Fibroblast of the conjunctiva (primary cell): ENCODE measurements around the gene PUM2.
A peak's percentile ranks its signal among the peaks of the same experiment; 100 is the strongest.
"Not testable (repeated sequence)": the region's sequence is repeated elsewhere in the genome, so short reads cannot be mapped to it uniquely, and the experiment has no call there.

Source experiments
- DNase-seq: peaks from one replicate; pipeline ENCODE4 v3.0.0-alpha.2; 2010; ENCODE audit warnings: low read depth

The PUM2 gene, protein sequence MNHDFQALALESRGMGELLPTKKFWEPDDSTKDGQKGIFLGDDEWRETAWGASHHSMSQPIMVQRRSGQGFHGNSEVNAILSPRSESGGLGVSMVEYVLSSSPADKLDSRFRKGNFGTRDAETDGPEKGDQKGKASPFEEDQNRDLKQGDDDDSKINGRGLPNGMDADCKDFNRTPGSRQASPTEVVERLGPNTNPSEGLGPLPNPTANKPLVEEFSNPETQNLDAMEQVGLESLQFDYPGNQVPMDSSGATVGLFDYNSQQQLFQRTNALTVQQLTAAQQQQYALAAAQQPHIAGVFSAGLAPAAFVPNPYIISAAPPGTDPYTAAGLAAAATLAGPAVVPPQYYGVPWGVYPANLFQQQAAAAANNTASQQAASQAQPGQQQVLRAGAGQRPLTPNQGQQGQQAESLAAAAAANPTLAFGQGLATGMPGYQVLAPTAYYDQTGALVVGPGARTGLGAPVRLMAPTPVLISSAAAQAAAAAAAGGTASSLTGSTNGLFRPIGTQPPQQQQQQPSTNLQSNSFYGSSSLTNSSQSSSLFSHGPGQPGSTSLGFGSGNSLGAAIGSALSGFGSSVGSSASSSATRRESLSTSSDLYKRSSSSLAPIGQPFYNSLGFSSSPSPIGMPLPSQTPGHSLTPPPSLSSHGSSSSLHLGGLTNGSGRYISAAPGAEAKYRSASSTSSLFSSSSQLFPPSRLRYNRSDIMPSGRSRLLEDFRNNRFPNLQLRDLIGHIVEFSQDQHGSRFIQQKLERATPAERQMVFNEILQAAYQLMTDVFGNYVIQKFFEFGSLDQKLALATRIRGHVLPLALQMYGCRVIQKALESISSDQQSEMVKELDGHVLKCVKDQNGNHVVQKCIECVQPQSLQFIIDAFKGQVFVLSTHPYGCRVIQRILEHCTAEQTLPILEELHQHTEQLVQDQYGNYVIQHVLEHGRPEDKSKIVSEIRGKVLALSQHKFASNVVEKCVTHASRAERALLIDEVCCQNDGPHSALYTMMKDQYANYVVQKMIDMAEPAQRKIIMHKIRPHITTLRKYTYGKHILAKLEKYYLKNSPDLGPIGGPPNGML

DNA sequence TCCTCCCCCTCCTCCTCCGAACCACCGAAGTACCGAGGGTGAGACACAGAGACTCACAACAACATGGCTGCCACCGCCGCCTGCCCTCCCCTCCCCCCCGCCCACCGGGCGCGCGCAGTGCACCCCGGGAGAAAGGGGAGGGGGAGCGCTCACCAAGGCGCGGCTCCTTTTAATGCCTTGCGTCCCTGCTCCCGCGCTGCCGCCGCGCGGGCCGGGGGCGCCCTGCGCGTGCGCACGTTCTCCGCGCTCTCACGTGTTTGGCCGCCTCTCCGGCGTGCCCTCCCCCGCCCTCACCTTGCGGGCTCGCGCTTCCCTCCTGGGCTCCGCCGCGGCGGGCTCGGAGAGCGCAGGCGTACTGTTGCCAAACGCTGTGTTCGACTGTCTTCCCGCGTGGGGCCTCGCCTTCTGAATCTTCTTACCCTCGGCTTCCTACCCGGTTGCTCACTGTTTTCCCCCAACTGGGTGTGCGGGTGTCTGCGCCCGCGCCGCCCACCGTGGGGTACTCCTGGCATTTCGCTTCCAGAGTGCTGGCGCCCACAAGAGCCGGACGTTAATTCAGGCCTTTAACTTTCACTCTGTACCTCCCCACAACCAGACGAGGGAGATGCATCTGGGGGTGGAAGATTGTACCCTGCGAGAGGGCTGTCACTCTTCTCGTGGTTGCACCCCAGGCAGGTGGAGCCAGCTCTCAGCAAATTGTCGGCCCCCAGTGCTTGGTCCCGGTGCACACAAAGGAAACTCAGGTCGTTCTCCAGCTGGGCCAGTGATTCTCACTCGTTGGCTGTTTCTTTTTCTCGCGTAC lies at the start of gene PUM2:
Gene PUM2 (minus strand): TSS at position 92 of the 802 bp plus-strand sequence. CDS start 23,484 bp downstream, outside the sequence.
- DNase-seq = peak; percentile 93

DNA sequence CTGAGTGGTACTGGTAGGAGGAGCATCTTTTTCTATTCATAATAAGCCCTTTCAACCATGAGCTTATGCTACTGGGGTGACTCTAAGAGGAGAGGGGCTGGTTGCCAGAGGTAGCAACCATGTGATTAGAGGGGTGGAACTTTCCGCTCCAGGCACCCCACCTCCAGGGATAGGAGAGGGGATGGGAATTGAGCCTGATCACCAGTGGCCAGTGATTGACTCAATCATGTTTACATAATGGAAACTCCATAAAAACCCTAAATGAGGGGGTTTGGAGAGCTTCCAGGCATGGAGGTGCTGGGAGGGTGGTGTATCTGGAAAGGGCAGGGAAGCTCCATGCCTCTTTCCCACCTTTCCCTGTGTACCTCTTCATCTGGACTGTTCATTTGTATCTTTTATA lies 49.7 kb upstream of the PUM2 start:
- DNase-seq = no peak

DNA sequence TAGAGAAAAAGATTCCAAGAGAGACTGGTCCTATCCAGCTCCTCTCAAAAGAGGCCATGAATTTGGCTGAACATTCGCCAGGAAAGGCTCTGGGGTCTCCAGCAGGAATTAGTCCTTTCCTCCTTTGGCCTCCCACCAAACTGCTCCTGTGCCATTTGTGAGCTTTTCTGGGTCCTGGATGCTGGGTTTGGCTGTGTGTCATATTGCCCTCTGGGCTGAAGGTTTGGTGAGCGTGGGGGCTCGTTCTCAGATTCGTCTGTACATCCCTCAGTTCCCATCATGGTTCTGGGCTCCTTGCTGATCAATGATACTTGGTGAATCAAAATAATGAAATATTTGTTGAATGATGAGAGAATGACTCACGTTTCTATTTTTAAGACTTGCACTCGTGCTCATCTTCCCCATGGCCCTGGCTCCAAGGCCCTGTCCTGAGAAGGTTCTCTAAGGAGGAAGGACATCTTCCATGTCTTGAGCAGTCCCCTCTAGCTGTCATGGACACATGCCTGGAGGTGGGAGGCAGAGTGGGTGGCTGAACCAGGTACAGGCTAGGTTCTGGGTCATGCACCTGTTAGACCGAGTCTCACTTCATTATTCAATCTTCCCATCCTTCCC lies 48.4 kb upstream of the PUM2 start:
- no peak for DNase-seq

DNA sequence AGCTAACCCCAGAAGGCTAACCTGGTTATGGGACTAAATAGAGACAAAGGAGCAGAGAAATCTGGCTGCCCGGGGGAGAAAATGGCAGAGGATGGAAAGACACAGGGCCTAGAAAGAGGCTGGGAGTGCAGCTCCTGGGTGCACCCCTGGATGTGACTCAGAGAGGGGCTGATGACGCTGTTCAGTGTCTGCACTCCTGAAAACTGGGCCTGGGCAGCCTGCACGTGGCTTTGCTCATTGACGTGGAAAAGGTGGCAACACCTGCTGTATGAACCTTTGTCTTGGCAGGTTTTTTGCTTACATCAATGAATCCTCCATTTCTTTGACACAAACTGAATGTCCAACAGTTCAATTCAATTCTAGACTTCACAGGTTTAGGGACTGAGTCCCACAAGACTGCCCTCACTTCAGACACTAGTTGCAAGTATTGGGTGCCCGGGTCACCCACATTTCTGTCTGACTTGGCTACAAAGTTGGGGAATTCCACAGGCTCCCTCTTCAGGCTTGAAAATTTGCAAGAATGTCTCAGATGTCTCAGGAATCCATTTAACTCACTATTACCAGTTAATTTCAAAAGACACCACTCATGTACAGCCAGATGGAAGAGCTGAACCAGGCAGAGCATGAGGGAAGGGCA lies 47.3 kb upstream of the PUM2 start:
- DNase-seq = no peak

DNA sequence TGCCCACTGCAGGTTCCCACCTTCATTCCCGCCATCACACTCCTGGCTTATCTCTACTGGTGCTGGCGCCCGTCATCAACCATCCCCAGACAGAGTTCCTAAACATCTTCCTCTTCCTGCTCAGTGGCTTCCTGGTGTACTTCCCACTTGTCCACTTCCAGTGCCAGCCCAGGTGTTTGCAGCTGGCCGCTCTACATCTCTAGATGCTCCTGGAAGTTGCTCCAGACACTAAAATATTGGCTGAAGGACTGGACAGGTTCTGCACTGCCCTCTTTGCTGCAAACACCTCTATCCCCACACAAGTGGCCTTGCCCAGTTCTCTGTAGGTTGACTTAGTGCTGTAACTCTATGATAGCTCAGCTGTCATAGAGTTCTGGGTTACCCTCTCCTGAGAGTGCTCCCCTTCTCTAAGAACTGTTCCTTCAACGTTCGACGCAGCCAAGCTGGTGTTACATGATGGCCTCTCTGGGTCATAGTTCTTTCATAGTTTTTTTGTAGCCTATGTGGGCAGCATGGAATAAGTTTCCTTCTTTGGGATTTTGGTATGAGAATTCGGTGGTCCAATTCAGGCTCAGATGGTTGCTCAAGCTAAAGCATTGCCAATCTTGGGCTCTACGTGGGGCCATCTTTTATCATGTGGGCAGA lies 45.8 kb upstream of the PUM2 start:
- DNase-seq = no peak

DNA sequence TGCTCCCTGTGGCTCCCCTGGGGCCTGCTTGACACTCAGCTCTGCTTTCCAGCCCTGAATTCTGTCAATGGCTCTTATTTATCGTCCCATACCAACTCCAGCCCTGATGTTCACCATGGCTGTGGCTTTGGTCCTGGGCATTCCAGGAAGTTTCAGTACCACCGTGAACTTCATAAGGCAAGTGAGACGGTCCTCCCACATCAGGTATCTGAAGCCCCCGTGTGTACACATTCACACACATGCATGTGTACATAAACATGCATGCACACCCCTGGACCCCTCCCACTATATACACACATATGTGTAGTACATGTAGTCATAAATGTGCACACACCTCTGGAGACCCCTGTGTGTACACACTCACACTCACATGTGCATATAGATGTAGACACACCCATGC lies 43.3 kb upstream of the PUM2 start:
- no peak for DNase-seq

DNA sequence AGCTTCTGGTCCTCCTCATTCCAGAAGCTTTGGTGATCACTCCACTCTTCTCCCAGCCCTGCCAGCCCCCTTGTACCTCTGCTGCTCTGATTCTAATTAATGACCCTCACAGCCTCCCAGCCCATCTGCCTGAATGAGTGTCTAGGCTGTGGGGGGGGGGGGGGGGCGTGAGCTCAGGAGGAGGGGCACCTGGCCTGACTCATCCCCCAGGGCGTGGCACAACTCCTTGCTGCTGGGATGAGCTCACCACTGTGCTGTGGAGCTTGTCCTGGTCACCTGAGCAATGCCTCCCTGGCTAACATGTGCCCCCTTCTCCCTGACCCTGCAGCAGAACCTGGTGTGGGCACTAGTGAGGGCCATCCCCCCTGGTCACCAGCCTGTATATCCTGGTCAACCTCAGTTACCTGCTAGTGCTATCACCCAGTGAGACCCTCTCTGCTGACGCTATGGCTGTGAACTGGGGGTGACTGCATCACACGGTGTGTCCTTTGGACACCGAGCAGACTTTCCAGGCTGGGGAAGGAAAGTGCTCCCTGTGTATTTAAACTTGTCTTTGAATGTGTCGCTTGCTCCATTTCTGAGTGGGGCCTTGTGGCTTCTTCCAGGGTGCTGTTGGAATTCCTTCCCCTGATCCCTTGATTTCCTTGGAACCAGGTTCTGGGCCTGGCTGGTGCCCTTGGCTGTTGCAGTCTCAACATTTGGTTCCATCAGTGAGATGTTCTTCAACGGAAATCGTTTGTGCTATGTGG lies 41.5 kb upstream of the PUM2 start:
- DNase-seq = no peak

DNA sequence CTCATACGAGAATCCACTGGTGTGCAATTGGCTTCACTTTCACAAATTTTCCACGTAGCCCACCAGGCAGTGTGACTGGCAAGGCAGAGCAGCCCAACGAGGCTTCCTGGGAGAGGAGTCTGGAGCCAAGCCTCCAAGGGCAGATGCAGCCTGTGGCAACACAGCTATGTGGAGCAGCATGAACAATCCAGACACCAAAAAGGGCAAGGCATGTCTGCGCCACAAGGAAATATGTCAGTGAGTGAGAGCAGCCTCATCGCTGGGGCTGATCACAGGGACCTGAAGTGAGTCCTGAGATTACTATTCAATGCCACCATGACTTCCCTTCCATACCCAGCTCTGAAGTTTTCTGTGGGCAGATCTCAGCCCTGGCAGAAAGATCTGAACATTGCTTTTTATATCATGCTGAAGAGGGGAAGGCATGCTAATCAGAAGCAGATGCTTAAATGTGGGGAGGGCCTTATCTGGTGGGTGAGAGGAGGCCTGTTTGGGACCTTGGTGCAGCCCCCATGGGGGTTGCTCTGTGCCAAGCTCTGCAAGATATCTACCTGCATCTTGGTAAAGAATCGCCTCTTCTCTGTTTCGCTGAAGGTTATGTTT lies 40.0 kb upstream of the PUM2 start:
- no peak for DNase-seq

DNA sequence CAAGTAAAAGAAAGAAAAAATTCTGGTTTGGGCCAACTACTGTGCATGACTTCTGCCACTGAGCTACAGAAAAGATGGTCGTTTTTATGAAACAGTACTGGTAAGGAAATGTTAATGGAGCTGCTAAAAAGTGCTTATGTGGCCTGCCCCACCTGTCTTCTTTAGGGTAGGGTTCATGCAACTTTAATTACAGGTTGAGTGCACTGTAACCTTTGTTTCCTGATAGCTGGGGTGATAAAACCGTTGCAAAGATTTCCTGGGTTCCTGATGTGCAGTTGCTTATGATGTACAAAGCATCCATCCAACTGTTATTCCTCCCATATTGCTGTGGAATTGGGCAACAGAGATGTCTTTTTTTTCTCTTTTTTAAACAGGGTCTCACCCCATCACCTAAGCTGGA lies 34.3 kb upstream of the PUM2 start:
- DNase-seq = no peak

DNA sequence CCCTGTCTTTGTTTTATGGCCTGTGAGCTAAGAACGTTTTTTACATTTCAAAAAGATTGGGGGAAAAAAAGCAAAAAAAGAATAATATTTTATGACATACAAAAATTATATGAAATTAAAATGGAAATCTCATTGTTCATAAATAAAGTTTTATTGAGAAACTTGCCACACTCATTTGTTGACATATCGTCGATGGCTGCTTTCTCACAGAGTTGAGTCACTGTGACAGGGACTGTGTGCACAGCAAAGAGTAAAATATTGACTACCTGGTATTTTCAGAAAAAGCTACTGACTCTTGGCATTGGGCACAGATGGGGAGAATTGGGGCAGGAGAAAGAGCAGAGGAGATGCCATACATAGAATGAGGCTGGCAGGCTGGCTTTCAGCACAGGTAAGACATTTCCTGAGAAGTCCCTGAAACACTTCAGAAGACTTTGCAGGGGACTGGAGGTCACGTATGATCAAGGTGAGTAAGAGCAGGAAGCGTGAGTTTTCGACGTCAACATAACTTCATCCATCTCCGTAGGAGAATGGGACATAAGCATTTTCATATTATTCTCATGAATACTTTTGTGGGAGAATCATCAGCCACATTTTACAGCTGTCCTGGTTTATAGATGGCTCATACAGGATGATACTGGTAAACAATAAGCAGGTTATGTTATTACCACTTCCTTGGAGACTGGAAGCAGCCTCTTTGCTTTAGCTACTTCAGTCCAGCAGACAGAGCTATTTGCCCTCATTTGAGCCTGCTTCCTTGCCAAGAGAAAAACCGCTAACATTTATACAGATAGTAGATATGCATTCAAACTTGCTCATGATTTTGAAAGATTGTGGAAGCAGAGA lies 32.5 kb upstream of the PUM2 start:
- no peak for DNase-seq

DNA sequence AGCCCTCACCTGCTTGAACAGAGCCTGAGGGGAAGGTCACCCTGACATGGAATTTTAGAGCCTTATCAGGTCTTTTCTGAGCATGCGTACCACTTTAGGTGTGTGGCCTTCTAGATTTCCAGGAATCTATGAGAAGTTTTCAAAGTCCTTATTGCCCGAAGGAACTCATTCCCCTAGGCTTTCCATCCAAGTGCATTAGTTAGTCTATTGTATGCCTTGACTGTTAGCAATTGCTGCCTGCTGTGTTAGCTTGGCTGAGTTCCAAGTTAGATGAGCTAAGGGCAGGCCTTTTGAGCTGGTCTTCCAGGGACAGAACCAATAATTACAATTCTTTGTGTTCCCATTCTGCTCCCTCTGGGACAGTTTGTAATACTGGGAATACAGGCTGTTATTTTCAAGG lies 30.8 kb upstream of the PUM2 start:
- peak; percentile 49 for DNase-seq

DNA sequence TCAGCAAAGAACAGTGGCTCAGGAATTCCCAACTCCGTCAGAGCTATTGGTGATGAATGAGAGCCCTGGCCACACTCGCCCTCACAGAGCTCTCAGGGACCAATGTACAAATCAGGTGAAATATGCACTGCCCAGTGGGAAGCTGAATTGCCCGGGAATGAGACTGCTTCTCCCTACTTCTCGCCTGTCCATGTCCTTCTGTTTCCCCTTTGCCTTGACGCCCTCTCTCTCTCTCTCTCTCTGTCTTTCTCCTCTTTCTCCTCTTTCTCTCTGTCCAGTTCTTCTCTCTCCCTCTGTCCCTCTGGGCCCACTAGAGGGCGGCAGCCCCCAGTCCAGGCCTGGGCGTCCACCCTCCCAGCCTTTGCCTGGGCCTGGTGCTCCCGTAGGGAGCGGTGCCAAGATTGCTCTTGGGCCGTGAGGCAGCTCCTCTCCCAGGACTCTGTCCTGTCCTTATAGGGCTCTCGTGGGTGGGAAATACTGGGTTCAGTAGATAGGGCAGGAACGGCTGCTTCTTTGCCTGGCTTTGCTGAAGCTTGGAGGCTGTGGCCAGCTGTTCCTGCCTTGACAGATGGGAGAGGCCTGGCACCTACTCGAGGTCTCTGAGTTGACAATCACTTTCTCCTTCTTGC lies 28.4 kb upstream of the PUM2 start:
- DNase-seq = peak; percentile 80

DNA sequence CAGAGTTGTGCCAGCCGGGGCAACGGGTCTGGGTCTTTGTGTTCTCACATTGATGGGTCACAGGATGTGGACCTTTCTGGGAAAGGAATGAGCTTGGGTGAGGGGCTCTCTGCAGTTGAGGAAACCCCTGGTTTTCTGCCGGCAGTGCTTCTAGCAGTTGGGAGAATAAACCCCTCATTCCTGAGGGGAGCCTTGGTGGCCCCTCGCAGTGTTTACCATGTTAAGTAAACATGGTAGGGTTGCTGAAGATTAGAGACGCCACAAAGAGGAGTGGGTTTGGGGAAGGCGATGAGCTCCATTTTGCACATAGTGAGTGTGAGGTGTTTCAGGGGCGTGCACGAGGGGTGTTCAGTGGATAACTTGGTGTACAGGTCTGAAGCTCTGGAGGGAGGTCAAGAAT lies 27.7 kb upstream of the PUM2 start:
- DNase-seq = no peak

DNA sequence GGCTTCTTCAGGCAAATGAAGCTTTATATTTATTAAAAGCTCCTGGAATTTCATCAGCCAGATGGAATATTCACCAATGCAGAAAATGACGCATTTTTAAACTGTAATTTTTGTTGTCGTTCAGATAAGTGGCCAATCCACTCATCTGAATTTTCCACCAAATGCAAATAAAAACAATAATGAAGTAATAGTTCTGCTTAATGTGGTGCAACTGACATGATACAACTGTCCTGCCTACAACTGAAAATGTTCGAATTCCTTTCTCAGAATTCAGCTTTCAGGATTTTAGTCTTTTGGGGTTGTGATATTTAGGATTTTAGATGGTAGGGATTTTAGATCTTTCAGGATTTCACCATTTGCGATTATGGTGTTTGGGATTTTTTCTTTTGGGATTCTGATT lies 27.1 kb upstream of the PUM2 start:
- DNase-seq = no peak

DNA sequence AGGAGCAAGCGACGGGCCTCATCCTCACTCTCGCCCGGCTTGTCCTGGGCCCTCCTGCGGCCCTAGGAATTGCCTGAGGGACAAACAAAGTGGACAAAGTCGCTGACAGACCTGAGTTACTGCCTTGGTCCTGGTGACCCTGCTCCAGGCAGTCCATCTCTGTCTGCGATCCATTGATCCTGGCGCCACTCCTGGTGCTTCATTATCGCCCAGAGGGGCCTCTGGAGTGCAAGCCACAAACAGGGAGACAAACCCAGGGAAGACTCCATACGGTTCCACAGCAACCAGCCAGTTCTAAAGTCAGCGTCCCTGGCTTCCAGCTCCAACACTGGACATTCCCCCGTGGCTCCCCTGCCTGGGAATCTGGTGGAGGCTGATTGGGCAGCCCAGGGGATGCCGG lies 24.3 kb upstream of the PUM2 start:
- DNase-seq = not testable (repeated sequence)

DNA sequence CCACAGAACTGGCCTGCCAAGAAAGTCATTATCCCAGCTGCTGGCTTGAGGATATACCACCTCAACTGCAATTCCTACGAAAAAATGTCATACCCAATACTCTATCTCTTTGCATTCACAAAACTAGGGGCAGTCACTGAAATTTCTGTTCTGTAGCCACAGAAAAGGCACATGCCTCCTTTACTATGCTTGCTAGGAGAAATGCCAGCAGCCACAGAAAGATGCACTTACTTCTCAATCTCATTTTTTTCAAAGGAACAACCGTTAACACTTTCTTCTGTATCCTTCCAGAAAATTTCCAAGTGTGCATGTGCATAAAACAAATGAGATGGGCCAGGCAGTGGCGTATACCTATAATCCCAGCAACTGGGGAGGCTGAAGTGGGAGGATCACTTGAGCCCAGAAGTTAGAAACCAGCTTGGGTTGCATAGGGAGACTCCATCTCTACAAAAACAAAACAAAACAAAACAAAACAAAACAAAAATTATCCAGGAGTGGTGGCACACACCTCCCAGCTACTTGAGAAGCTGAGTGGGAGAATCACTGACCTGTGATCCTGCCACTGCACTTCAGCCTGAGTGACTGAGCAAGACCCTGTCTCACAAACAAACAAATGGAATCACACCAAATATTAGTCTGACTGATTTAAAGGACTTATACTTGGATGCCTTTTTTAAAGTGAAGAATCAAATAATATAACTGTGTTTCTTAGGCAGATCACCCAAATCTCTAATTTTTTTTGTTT lies 22.4 kb upstream of the PUM2 start:
- no peak for DNase-seq

DNA sequence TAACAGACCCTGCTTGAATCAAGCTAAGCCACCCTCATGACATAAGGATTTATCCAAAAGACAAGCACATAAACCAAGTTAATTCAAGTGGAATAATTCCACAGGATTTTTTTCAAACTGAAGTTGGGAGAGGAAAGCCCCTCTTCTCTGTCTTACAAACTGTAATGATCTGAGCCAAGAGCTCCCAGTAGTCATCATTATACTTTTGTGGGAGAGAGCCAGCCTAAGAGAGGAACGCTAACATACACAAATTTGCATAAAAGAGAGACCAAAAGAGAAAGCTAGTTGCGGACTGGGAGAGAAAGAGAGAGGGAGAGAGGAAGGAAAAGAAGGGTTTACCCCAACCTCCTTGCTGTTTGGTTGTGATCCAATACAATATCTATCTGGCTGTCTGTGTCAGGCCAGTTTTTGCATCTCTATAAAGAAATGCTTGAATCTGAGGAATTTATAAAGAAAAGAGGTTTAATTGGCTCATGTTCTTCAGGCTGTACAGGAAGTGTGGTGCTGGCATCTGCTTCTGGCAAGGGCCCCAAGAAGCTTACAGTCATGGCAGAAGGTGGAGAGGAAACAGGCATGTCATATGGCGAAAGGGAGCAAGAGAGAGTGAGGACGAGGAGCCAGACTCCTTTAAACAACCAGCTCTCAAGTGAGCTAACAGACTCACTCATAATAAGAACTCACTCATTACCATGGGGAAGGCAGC lies 20.8 kb upstream of the PUM2 start:
- no peak for DNase-seq
